BLaER1 treated with 17β-estradiol and CSF1 and Interleukin-3, amounts not matched to agents 10 nM and 100 nM (cell line): ENCODE measurements around the gene DLGAP1.

Source experiments
- H3K27ac ChIP-seq, 11 experiments: shearing (Covaris generic); formaldehyde crosslinking; 2 replicates each; pipeline ENCODE4 v1.8.1; 2022
- H3K27me3 ChIP-seq, 11 experiments: shearing (Covaris generic); formaldehyde crosslinking; 2 replicates each; pipeline ENCODE4 v1.8.1; 2022
- H3K36me3 ChIP-seq, 11 experiments: shearing (Covaris generic); formaldehyde crosslinking; 2 replicates each; pipeline ENCODE4 v1.8.1; 2022
- H3K4me1 ChIP-seq, 10 experiments: shearing (Covaris generic); formaldehyde crosslinking; 2 replicates each; pipeline ENCODE4 v1.8.1; 2022
- H3K4me2 ChIP-seq, 11 experiments: shearing (Covaris generic); formaldehyde crosslinking; 2 replicates each; pipeline ENCODE4 v1.8.1; 2022
- H3K4me3 ChIP-seq, 10 experiments: shearing (Covaris generic); formaldehyde crosslinking; 2 replicates each; pipeline ENCODE4 v1.8.1; 2022
- H3K9ac ChIP-seq, 11 experiments: shearing (Covaris generic); formaldehyde crosslinking; 2 replicates each; pipeline ENCODE4 v1.8.1; 2022
- H3K9me3 ChIP-seq, 11 experiments: shearing (Covaris generic); formaldehyde crosslinking; replicated peaks in 1 of 11; 2 replicates each; pipeline ENCODE4 v1.8.1; 2022
- H4K20me1 ChIP-seq, 11 experiments: shearing (Covaris generic); formaldehyde crosslinking; 2 replicates each; pipeline ENCODE4 v1.8.1; 2022
- Cebpa-rat ChIP-seq, 11 experiments: shearing (Covaris generic); IDR thresholded peaks; 2 replicates each; pipeline ENCODE4 v1.8.1; 2022

Gene DLGAP1

DNA sequence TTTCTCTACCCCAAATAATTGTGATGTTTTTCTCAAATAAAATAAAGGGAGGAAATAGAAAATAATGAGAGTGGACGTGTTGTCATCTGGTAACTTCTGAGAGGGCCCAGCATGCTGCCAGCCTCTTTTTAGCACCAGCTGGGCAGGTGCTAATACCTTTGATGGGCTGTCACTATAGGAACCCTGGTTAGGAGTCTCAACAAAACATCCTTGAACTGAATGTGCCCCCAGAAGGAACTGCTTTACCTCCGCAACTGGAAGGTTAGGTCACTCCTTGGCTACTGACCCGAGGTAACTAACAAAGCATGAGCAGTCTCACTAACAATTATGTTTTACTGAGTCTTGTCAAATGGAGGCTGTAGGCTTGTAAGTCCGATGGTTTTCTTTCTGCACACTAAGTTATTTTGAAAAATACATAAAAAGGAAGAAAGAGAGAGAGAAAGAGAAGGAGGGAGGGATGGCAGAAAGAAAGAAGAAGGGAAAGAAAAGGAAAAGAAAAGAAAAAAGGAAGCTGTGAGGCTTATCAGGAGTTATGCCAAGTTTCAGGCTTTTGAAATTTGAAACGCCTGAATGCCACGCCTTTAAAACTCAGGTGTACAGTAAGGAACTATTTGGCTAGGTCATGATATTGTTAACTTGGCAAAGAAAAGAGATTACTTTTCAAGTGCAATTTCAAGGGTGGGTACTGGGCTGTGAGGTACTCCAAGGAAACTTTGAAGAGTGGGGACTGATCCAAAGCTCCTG, 914.1 kb downstream of the DLGAP1 start:
- no peak overlapping the region for H3K9ac ChIP-seq
- no peaks in the 10 kb centered on the region for H3K9me3 ChIP-seq
- H3K27me3 ChIP-seq, result no peaks in the 10 kb centered on the region
- H3K4me2 ChIP-seq, result no peak overlapping the region
- no peaks in the 10 kb centered on the region for H3K36me3 ChIP-seq
- H3K4me3 ChIP-seq, result no peak overlapping the region
- H3K27ac ChIP-seq, result no peak overlapping the region
- no peaks in the 10 kb centered on the region for H4K20me1 ChIP-seq
- TF ChIP-seq Cebpa-rat (IDR thresholded peaks at IDR 0.05), result no peak
- H3K4me1 ChIP-seq, result peaks cover 0 to 1% (median 0%) of the 10 kb centered on the region in 10 experiments; a peak in 4 of 20 replicates

DNA sequence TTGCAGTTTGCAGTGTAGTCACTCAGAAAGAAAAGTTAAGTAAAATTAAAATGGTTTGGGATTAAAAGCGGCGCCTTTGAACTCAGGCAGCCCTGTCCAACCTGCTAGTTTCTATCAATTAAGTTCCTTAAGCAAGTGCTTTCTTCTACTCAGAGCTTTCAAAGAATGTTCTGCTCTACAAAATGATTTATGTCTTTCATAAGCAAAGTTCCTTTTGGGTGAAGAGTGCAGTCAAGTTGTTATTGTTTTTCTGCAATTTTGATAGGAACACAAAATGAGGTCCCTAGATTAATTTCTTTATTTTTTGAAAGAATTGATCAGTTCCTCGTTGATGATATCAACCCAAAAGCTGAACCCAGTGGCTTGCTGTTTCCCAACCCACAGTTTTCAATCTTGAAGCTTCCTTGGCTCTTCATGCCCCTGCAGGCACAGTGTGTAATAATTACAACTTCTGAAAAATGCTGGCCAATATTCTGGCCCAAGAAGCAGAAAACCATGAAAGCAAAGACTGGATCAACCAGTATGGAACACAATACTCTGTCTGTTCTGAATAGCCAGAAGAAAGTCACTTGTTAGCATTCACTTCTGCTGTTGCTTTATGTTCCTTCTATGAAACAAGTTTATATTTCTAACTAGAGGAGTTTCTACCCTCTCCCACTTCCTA, 916.0 kb downstream of the DLGAP1 start:
- Histone ChIP-seq H3K27ac (no peak overlapping the region), H3K4me1 (no peaks in the 10 kb centered on the region), H3K36me3 (no peaks in the 10 kb centered on the region), H3K4me2 (no peak overlapping the region), H3K9me3 (peaks cover 0 to 12% (median 6%) of the 10 kb centered on the region in 11 experiments; a peak in 18 of 22 replicates), H4K20me1 (no peaks in the 10 kb centered on the region), H3K4me3 (no peak overlapping the region), H3K9ac (no peak overlapping the region), H3K27me3 (no peaks in the 10 kb centered on the region)
- TF ChIP-seq Cebpa-rat (IDR thresholded peaks at IDR 0.05), result no peak

DNA sequence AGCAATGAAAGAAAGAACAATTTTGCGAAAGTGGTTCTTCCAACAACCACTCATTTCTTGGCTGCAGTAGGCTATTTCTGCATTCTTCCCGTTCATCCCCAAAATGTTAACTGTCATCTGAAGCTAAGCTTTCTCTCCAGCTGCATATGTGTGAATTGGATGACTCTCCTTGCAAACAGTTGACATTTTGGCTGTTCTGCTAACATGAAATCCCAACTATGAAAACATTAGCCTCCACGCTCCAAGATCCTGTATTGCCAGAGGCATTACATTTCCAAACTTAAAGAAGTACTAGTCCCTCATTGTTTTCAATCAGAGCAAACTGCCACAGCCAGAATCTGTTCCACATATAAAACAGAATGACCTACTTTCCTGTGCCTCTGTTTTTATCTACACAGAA, 916.7 kb downstream of the DLGAP1 start:
- TF ChIP-seq Cebpa-rat (IDR thresholded peaks at IDR 0.05), result no peak
- Histone ChIP-seq H3K27me3 (no peaks in the 10 kb centered on the region), H3K4me1 (no peaks in the 10 kb centered on the region), H3K27ac (no peak overlapping the region), H3K9me3 (peaks cover 0 to 18% (median 9%) of the 10 kb centered on the region in 11 experiments; a peak in 19 of 22 replicates), H4K20me1 (no peaks in the 10 kb centered on the region), H3K9ac (no peak overlapping the region), H3K4me2 (no peak overlapping the region), H3K36me3 (no peaks in the 10 kb centered on the region), H3K4me3 (no peak overlapping the region)

DNA sequence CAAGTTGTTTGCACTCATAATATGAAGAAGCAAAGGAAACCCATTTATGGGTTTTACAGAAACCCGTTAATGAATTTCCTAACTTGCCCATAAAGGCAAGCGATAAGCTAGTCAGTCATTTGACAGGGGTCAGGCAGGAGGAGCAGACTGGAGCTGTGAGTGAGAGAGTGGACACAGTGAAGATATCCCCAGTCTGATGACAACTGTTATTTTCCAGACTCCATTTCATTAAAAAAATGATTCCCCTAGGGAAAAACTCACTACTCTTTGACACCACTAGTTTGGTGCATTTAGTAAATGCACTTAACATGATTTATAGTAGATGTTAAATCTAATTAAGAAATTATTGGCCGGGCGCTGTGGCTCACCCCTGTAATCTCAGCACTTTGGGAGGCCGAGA, 924.3 kb downstream of the DLGAP1 start:
- Histone ChIP-seq H4K20me1 (no peaks in the 10 kb centered on the region), H3K27me3 (no peaks in the 10 kb centered on the region), H3K4me3 (no peak overlapping the region), H3K4me1 (no peaks in the 10 kb centered on the region), H3K9ac (no peak overlapping the region), H3K27ac (no peak overlapping the region), H3K4me2 (no peak overlapping the region), H3K36me3 (no peaks in the 10 kb centered on the region), H3K9me3 (peaks cover 0 to 18% (median 9%) of the 10 kb centered on the region in 11 experiments; a peak in 19 of 22 replicates)
- no peak for TF ChIP-seq Cebpa-rat (IDR thresholded peaks at IDR 0.05)

DNA sequence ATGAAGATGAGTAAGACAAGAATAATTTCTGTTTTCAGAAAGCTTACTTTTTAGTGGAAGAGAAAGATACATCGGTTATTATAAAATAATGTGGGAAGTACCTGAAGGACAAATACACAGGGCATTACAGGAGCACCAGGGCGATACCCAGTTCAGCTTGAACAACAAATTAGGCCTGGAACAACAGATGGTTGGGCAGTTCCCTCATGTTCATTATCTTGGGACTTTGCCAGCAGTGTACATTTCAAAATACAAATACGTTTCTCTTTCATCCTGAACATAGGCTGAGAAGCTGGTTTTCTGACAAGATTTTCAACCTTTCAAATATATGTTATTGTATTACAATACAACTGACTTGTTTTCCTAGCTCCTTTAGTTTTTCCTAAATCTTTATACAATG, 925.5 kb downstream of the DLGAP1 start:
- H3K27me3 ChIP-seq, result no peaks in the 10 kb centered on the region
- no peaks in the 10 kb centered on the region for H4K20me1 ChIP-seq
- H3K9me3 ChIP-seq, result peaks cover 3 to 13% (median 10%) of the 10 kb centered on the region in 11 experiments; a peak in 21 of 22 replicates
- H3K9ac ChIP-seq, result no peak overlapping the region
- no peak overlapping the region for H3K4me2 ChIP-seq
- no peaks in the 10 kb centered on the region for H3K4me1 ChIP-seq
- no peak overlapping the region for H3K27ac ChIP-seq
- no peak for TF ChIP-seq Cebpa-rat (IDR thresholded peaks at IDR 0.05)
- no peaks in the 10 kb centered on the region for H3K36me3 ChIP-seq
- no peak overlapping the region for H3K4me3 ChIP-seq

DNA sequence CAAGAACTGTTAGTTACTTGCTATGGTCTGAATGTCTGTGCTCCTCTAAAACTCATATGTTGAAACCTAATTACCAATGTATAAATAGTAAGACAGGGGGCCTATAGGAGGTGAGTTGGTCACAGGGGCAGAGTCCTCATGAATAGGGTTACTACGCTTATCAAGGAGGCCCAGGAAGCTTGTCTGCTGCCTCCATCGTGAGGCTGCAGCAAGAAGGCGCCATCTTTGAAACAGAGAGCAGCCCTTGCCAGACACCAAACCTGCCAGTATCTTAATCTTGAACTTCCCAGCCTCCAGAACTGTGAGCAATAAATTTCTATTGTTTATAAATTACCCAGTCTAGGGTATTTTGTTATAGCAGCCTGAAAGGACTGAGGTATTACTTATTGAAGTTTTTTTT, 926.0 kb downstream of the DLGAP1 start:
- Histone ChIP-seq H4K20me1 (no peaks in the 10 kb centered on the region), H3K4me1 (no peaks in the 10 kb centered on the region), H3K27ac (no peak overlapping the region), H3K27me3 (no peaks in the 10 kb centered on the region), H3K4me3 (no peak overlapping the region), H3K9ac (no peak overlapping the region), H3K9me3 (peaks cover 7 to 14% (median 11%) of the 10 kb centered on the region in 11 experiments), H3K36me3 (no peaks in the 10 kb centered on the region), H3K4me2 (no peak overlapping the region)
- no peak for TF ChIP-seq Cebpa-rat (IDR thresholded peaks at IDR 0.05)

DNA sequence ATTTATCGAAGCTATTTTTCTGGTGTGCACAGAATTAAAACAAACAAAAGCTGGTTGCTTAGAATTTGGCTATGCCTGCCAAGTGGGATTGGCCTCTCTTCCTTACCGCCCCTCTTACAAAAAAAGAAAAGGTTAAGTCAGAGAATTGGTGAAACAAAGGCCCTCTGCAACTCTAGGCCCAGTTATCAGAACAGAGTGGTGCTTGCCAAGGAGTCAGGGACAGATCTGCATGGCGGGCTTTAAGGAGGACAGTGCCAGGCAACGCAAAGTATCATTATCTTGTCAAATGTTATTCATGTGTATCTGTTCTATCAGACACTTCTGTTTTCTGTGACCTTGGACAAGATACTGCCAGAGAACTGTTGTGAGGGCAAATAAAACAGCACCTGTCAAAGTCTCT, 926.9 kb downstream of the DLGAP1 start:
- Histone ChIP-seq H3K4me1 (no peaks in the 10 kb centered on the region), H3K4me2 (no peak overlapping the region), H3K36me3 (no peaks in the 10 kb centered on the region), H4K20me1 (no peaks in the 10 kb centered on the region), H3K9ac (no peak overlapping the region), H3K4me3 (no peak overlapping the region), H3K27me3 (no peaks in the 10 kb centered on the region), H3K9me3 (peaks cover 14 to 17% (median 16%) of the 10 kb centered on the region in 11 experiments; a peak in 21 of 22 replicates), H3K27ac (no peak overlapping the region)
- TF ChIP-seq Cebpa-rat (IDR thresholded peaks at IDR 0.05), result no peak

DNA sequence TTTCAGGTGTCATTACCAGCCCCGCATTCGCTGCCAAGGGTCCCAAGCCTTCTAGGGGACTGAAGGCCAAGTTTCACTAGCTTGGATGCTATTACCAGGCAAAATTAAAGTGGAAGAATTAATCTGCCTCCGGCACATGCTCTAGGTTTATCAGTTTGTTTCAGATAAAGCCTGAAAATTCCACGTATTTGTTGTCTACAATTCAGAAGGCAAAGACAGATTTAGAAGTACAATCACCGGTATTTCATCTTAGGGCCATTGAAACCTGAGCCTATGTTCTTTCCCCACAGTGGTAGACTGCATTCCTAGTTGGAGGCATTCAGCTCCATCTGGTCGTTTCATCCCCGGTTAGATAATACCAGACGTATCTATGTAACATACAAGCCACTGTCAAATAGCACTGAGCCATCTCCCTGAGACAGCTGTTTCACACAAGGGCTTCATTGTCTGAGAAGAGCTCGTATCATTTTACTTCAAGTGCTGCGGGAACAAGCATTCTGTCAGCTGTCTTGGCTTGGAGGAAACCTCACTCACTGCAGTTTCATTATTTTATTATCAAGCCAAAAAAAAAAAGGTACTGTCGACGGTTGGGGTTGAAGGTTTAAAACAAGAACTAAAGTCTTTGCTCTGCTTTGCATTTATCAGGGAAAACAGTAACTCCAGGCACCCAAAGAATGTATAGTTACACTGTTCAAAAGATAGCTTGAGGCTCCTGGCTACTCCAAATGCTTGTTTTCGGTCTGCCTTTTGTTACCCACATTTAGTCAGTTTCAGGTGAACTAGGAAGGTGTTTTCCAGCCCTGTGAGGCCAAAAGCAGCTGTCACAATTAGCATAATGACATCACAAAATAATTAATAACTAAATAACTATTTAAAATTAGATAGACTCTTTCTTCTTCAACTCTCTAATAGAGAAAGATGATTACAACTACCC, 928.4 kb downstream of the DLGAP1 start:
- Histone ChIP-seq H3K36me3 (no peaks in the 10 kb centered on the region), H3K9me3 (peaks cover 22 to 28% (median 25%) of the 10 kb centered on the region in 11 experiments; a peak in 21 of 22 replicates), H3K27me3 (no peaks in the 10 kb centered on the region), H3K27ac (no peak overlapping the region), H3K9ac (no peak overlapping the region), H3K4me2 (no peak overlapping the region), H4K20me1 (no peaks in the 10 kb centered on the region), H3K4me3 (no peak overlapping the region), H3K4me1 (no peaks in the 10 kb centered on the region)
- no peak for TF ChIP-seq Cebpa-rat (IDR thresholded peaks at IDR 0.05)

DNA sequence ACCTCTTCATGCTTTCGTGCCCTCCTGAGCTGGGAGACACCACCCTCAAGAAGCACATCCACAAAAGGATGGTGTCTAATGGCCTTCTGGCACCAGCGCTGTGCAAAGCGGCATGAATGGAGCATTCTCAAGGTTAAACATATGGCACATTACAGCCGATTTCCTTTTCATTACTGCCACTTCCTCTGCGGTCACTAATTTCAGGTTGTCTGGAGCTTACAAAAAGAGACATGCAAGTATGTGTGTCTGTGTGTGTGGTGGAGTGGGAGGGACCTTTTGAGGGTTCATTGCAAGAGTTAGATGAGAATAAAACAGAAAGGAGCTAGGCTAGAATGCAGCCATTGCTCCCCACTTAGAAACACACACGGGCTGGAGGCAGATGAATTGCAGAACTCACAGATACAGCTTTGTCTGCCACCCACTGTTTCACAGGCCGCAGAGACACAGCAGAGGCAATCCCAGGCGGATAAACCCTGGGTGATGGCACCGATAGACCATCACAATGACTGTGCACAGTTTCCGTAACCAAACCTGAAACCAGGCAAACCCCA, 929.2 kb downstream of the DLGAP1 start:
- peaks cover 22 to 28% (median 25%) of the 10 kb centered on the region in 11 experiments; a peak in 21 of 22 replicates for H3K9me3 ChIP-seq

More for the DNA sequence above, 929.2 kb downstream of the DLGAP1 start:
- H3K9ac ChIP-seq, result no peak overlapping the region
- H3K27me3 ChIP-seq, result no peaks in the 10 kb centered on the region
- no peak for TF ChIP-seq Cebpa-rat (IDR thresholded peaks at IDR 0.05)
- H3K27ac ChIP-seq, result no peak overlapping the region
- no peak overlapping the region for H3K4me2 ChIP-seq
- H3K4me3 ChIP-seq, result no peak overlapping the region
- H3K4me1 ChIP-seq, result no peaks in the 10 kb centered on the region
- H3K36me3 ChIP-seq, result no peaks in the 10 kb centered on the region
- no peaks in the 10 kb centered on the region for H4K20me1 ChIP-seq
